Erythroblast (primary cell): ENCODE measurements around the gene LTBP4.

Experiments
- GATA1 ChIP-seq: IDR thresholded peaks from 2 replicates; pipeline ENCODE4 v1.6.1; 2011; ENCODE audit warnings: low read depth, mild to moderate bottlenecking, control low read depth, low read length, moderate library complexity
- POLR2A ChIP-seq: IDR thresholded peaks from 2 replicates; pipeline ENCODE4 v1.6.1; 2011; ENCODE audit warnings: mild to moderate bottlenecking, low read length

DNA sequence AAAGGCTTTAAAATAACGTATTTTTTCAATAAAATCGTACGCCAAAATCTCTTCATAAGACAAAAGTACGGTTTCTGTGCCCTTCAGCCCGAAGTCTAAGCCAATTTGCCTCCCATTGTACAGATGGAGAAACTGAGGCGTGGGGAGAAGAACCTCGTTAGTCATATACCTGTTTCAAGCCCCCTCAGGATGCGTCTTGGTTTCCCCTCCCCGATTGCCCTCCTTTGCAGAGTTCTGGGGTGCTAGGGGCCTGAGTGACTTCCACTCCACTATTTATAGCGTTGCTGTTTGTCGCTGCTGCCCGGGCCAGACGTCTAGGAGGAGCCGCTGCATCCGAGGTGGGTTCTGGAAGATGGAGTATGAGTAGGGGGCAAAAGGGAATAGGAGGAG lies 2.3 kb upstream of the LTBP4 start:
- no peak for TF ChIP-seq POLR2A
- TF ChIP-seq GATA1 = no peak
